KBM-7 (cell line): ENCODE results near the gene PLXNA4.

ENCODE experiments used
- DNase-seq: peaks from one replicate; pipeline ENCODE4 v3.0.0-alpha.2; 2015
- in situ Hi-C: fragments of 300-500 bp; cut with MboI; formaldehyde crosslinking; loops from 2 replicates; pipeline ENCODE4 v1.14.3; 2020; ENCODE audit warnings: low sequenced_read_pairs, low pct_unique_long_range_greater_than_20kb, mixed read lengths

Gene PLXNA4

GRCh38 chr7:132091706-132092105 is 484.6 kb downstream of the PLXNA4 start:
- in situ Hi-C loops: no loop called here
- DNase-seq: no peak

DNA sequence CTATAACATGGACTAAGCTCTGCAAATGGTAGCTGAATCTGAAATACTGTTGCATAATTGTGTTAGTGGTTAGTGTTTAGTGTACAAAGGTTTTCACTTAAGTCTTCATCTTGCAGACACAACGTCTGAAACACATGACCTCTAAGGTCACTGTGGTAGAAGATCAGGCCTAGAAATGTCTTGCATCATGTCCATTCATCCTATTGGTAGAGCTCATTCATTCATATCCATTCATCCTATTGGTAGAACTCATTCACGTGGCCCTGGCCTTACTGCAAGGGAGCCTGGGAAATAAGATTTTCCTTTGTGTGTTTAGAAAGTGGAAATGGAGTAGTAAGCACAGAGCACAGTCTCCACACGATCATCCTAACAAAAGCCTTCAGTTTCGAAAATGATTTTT is 485.8 kb downstream of the PLXNA4 start:
- in situ Hi-C loops: no loop called here
- no peak for DNase-seq

DNA sequence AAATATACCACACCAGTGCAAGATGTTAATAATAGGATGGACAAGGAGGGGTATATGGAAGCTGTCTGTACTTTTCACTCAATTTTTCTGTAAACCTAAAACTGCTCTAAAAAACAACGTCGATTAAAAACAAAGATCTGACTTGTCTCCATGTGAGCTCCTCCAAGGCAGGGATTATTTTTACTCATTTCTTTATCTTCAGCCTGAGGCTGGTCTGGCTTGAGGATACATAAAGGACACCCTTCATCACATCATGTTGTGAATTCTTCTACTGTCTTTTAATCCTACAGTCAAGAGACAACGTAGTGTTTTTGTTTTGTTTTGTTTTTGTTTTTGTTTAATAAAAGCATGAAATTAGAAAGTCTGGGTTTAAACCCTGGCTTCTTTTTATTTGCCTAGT is 486.9 kb downstream of the PLXNA4 start:
- in situ Hi-C loops: no loop called here
- DNase-seq: no peak

GRCh38 chr7:132087421-132087820 is 488.8 kb downstream of the PLXNA4 start:
- in situ Hi-C loops: no loop called here
- no peak for DNase-seq

DNA sequence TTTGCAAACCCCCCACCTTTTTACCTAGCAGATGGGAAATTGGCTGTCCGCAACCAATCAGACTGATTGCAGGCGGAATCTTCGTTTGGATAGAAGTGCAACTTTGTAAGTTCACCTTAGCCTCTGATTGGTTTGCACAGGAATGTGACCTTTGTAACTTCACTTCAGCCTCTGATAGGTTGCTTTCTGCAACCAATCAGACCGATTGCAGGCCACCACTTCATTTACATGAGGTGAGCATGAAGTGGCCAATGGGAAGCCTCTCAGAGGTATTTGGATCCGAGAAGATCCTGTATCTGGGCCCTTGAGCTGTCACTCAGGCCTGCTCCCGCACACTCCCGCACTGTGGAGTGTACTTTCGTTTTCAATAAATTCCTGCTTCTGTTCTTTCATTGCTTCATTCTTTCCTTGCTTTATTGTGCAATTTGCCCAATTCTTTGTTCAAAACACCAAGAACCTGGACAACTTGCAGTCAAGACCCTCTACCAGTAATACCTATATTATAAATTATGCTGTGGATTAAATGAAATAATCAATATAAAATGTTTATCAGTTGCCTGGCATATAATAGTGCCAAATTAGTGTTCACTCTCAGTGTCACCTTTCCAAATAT is 491.4 kb downstream of the PLXNA4 start:
- no peak for DNase-seq
- in situ Hi-C loops: no loop called here

DNA sequence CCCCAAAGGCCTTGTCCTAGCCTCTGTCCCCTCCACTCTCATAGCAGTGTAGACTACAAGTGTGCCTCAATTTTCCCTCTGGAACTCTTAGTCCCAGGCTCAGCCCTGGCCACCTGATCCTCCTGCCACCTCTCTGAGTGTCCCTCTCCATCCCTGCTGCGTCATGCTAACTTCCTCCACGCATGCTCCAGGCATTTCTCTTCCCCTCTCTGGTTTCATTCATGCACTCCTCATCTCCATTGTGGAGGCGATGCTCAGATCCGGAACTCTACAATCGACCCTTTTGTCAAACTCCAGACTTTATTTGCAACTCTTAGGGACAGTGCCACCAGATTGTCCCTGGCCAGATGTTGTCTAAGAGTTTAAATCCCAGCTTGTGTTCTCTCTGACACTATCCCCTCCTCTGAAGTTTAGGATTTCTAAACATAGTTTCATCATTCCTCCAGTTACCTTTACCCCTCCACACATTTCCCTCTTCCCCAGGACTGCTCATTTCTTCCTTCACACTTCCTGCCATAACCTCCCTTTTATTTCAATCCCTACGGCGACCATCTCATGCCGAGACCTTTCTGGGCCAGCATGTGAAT is 492.6 kb downstream of the PLXNA4 start:
- in situ Hi-C loops: no loop called here
- no peak for DNase-seq

DNA sequence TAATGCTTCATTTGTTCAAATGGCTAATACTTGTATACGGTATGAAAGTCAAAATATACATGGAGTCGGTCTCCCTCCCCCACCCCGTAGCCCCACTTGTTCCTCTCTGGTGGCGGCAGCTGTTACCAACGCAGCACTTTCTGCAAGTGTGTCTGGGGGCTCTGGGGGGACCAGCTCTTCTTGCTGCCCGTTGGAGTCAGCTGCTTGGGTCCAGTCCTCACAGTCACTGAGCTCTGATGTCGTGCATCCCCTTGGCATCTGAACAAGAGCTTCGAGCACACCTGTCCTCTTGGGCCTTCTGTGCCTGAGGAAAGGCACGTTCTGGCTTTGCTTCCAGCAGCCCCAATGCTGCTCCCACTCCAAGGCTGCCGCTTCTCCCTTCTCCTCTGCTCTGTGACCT is 493.1 kb downstream of the PLXNA4 start:
- in situ Hi-C loops: no loop called here
- DNase-seq: no peak

GRCh38 chr7:132082394-132082793 is 493.9 kb downstream of the PLXNA4 start:
- DNase-seq: no peak

GRCh38 chr7:132081686-132082085 is 494.6 kb downstream of the PLXNA4 start:
- no peak for DNase-seq
- in situ Hi-C loops: no loop called here

More at GRCh38 chr7:132082394-132082793, 493.9 kb downstream of the PLXNA4 start:
- in situ Hi-C loops: no loop called here

- in situ Hi-C loops: no loop called here
Measured at GRCh38 chr7:132080967-132081668, 495.2 kb downstream of the PLXNA4 start.

GRCh38 chr7:132080467-132080866 is 495.8 kb downstream of the PLXNA4 start:
- in situ Hi-C loops: no loop called here
- DNase-seq: no peak

More at GRCh38 chr7:132080967-132081668, 495.2 kb downstream of the PLXNA4 start:
- DNase-seq: no peak

DNA sequence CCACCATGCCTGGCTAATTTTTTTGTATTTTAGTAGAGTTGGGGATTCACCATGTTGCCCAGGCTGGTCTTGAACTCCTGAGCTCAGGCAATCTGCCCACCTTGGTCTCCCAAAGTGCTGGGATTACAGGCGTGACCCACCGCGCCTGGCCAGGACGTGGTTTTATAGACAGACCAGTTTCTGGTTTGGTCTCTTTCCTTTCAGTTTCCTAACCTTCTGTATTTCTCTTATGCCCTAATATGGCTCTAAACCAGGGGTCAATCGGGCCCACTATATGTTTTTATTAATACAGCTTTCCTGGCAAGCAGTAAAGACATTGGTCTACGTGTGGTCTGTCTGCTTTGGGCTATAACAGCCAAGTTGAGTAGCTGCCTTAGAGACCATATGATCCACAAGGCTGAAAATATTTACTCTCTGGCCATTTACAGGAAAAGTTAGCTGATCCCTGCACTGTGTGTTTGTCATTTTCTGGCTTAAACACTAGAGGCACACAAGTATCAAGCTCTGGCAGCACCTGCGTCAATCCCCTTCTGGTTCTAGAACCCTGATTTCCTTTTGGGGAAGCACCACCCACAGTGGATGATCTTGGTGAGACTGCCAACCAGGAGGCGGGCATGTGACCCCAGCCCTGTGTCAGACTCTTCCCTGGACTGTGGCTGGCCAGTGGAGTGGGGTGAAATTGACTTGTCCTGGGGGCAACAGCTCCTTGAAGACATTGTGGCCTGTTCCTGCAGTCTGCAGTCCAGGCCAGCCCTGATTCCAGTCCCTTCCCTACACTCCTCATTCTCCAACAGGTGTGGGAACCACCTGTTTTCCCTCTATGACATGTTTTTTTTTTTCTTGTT is 497.2 kb downstream of the PLXNA4 start:
- DNase-seq: no peak
- in situ Hi-C loops: no loop called here

GRCh38 chr7:132077971-132078685 is 498.1 kb downstream of the PLXNA4 start:
- in situ Hi-C loops: no loop called here

DNA sequence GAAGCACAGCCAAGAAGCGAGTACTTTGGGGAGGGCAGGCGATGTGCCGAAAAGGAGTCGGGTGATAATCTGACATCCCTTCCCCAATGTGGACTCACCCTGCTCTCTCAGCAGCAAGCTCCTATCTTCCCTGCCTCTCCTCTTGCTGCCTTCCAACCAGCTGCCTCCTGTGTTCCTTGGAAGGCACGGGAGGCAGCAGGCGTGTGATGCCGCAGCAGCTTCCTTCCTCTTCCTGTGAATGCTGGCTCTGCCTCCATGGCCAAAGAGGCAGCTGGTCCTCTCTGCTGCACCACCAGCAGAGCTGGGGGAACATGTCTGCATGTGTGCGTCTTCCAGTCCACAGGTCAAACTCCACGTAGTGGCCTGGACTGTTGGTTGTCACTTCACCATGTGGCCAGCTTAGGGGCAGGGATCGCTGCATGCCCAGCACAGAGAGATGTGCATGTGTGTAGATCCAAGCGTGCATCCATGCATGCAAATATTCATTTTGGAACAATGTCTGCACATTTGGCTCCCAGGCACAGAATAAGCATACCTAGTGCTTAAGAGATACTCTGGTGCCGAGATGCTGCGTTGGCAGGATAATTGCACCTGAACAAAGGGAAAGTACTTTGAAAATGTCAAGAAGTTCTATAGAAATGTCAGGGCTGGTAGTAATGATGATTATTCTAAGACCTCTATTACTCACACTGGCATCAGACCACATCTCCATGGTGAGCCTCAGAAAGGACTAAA is 499.8 kb downstream of the PLXNA4 start:
- DNase-seq: no peak
- in situ Hi-C loops: no loop called here

More at GRCh38 chr7:132077971-132078685, 498.1 kb downstream of the PLXNA4 start:
- DNase-seq: no peak

DNA sequence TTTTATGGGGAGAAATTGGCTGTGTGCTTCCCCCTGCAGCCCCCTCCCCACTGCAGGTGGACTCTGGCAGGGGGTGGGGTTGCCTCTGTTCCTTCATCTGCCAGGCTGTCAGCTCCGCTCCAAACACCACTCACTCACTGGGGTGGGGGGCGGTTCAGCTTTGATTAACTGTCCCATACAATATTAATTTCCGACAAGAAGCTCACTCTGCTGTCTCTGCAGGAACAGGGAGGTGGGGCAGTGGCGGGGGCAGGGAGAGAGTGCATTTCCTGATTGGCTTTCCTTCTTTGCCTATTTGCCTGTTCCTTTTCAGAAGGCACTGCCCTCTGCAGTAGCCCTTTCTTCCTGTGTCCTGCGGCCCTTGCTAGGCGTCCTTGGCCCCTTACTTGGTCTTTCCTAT is 500.8 kb downstream of the PLXNA4 start:
- DNase-seq: no peak
- in situ Hi-C loops: no loop called here

DNA sequence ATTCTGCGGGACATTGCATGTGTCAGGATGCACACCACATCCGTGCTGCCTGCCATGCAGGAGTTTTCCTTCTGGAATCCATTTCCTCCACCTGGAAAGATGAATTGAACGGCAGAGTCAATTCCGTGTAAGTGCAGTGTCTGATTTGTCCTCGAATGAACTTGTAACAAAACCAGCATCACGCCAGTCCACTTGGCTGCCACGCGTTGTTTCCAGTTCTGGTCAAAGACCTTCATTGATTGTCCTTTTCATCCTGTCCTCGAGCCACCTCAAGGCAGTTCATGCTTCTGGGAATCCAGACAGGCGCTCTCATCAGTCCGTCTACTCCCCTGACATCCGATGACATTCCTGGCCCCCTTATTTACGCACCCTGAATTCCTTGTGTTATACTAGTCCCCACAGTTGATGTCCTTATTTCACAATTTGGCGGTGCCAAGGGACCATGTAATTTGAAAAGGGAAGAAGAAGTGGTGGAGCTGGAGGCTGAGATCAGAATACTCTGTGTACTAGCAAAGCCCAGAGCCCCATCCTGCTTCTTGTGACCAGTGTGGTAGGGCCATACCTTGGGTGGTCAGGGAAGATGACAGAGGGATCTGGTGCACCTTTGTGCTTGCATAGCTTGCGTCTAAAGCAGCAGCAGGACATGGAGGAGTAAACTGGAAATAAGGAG is 502.2 kb downstream of the PLXNA4 start:
- in situ Hi-C loops: no loop called here
- no peak for DNase-seq
